Activated B cell treated with CpG ODN at 0.5 μM for 24 hours (primary cell): ENCODE measurements around the gene EML6. TPM values are rescaled to one million over a fixed set of nuclear protein-coding genes. Genes with fewer than 3 reads are reported as not detected.
"Not testable (repeated sequence)": the region's sequence is repeated elsewhere in the genome, so short reads cannot be mapped to it uniquely, and the experiment has no call there.

Source experiments
- ATAC-seq: fragments of 200-7000 bp; cut with Tn5 transposase; one replicate; pipeline ENCODE4 v1.10.0; 2021; ENCODE audit warnings: low read depth, mild to moderate bottlenecking, moderate library complexity
- CTCF ChIA-PET: fragments of 350-600 bp; sonication (Branson Sonifier 250); formaldehyde crosslinking; loops from one replicate; lab custom pipeline; 2021; ENCODE audit warnings: antibody characterized with exemption; lab: Charles Lee
- POLR2A ChIA-PET: fragments of 350-600 bp; sonication (Branson Sonifier 250); formaldehyde crosslinking; loops from one replicate; lab custom pipeline; 2021; ENCODE audit warnings: antibody characterized with exemption; lab: Charles Lee
- DNase-seq: peaks from one replicate; pipeline ENCODE4 v3.0.0; 2022
- H3K27ac Mint-ChIP-seq: one replicate; pipeline ENCODE4 v1.8.0; 2020; ENCODE audit warnings: mixed read lengths
- H3K27me3 Mint-ChIP-seq: one replicate; pipeline ENCODE4 v1.8.0; 2021; ENCODE audit warnings: mixed read lengths
- H3K36me3 Mint-ChIP-seq: one replicate; pipeline ENCODE4 v1.8.0; 2021; ENCODE audit warnings: low read depth, mixed read lengths
- H3K4me1 Mint-ChIP-seq: one replicate; pipeline ENCODE4 v1.8.0; 2021; ENCODE audit warnings: mixed read lengths
- H3K4me3 Mint-ChIP-seq: one replicate; pipeline ENCODE4 v1.8.0; 2020; ENCODE audit warnings: mild to moderate bottlenecking, mixed read lengths
- H3K9me3 Mint-ChIP-seq: one replicate; pipeline ENCODE4 v1.8.0; 2020; ENCODE audit warnings: mixed read lengths
- intact Hi-C: fragments of 100-400 bp; cut with micrococcal nuclease; formaldehyde crosslinking; loops from one replicate; pipeline ENCODE4 v1.15.1; 2024
- total RNA-seq: library from RNA; stranded (reverse); gene quantifications from 2 replicates; pipeline ENCODE4 v1.2.3, GENCODE V29; 2022
- TF ChIP-seq, protein P1 (sequence below): fragments of 200-600 bp; IDR thresholded peaks from one replicate; pipeline ENCODE4 v1.8.0; 2022; ENCODE audit warnings: antibody characterized with exemption, mild to moderate bottlenecking

EML6 gene
- total RNA-seq, 1 donor from 2014 or later = 31.5 TPM

DNA sequence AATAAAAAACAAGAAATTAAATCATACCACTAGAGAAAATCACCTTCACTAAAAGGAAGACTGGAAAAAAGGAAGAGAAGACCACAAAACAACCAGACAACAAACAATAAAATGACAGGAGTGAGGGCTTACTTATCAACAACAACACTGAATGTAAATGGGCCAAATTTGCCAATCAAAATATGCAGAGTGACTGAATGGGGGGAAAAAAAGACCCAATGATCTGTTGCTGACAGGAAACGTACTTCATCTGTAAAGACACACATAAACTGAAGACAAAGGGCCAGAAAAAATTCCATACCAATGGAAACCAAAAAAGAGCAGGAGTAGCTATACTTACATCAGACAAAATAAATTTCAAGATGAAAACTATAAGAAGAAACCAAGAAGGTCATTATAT, 25.5 kb upstream of the EML6 start:
- ATAC-seq = no peak
- Mint-ChIP-seq H3K36me3 (no peaks in the 10 kb centered on the region), H3K4me3 (no peak overlapping the region), H3K9me3 (no peaks in the 10 kb centered on the region), H3K27me3 (no peaks in the 10 kb centered on the region), H3K27ac (no peak overlapping the region), H3K4me1 (peaks cover 2% of the 10 kb centered on the region)
- POLR2A ChIA-PET = no interaction called here
- CTCF ChIA-PET = no interaction called here
- intact Hi-C loops = no loop called here
- TF ChIP-seq, protein P1, sequence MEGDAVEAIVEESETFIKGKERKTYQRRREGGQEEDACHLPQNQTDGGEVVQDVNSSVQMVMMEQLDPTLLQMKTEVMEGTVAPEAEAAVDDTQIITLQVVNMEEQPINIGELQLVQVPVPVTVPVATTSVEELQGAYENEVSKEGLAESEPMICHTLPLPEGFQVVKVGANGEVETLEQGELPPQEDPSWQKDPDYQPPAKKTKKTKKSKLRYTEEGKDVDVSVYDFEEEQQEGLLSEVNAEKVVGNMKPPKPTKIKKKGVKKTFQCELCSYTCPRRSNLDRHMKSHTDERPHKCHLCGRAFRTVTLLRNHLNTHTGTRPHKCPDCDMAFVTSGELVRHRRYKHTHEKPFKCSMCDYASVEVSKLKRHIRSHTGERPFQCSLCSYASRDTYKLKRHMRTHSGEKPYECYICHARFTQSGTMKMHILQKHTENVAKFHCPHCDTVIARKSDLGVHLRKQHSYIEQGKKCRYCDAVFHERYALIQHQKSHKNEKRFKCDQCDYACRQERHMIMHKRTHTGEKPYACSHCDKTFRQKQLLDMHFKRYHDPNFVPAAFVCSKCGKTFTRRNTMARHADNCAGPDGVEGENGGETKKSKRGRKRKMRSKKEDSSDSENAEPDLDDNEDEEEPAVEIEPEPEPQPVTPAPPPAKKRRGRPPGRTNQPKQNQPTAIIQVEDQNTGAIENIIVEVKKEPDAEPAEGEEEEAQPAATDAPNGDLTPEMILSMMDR = no peak
- DNase-seq = no peak

- ATAC-seq, H3K9me3 Mint-ChIP-seq, DNase-seq, H3K4me1 Mint-ChIP-seq, POLR2A ChIA-PET, CTCF ChIA-PET, intact Hi-C loops, H3K4me3 Mint-ChIP-seq, H3K27ac Mint-ChIP-seq, H3K27me3 Mint-ChIP-seq, H3K36me3 Mint-ChIP-seq: not testable (repeated sequence)
These were observed 24.5 kb upstream of the EML6 start for GRCh38 chr2:54698926-54699325.

DNA sequence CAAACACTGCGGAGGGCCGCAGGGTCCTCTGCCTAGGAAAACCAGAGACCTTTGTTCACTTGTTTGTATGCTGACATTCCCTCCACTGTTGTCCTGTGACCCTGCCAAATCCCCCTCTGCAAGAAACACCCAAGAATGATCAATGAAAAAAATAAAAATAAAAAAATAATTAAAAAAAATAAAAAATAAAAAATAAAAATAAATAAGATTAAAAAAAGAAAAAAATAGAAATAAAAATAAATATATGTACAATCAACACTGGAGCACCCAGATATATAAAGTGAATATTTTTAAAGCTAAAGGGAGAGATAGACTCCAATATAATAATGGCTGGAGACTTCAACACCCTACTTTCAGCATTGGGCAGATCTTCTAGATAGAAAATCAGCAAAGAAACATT, 23.8 kb upstream of the EML6 start:
- Mint-ChIP-seq H3K27ac (no peak overlapping the region), H3K9me3 (no peaks in the 10 kb centered on the region), H3K36me3 (no peaks in the 10 kb centered on the region), H3K27me3 (no peaks in the 10 kb centered on the region), H3K4me1 (peaks cover 2% of the 10 kb centered on the region), H3K4me3 (no peak overlapping the region)
- TF ChIP-seq, protein P1 = no peak
- intact Hi-C loops = loop anchor here (10.0 kb wide), 2 partner anchors 785 to 1275 kb away; no protein-coding TSS in a partner anchor
- ATAC-seq (no peak), DNase-seq (no peak)
- ChIA-PET CTCF (no interaction called here), POLR2A (no interaction called here)

DNA sequence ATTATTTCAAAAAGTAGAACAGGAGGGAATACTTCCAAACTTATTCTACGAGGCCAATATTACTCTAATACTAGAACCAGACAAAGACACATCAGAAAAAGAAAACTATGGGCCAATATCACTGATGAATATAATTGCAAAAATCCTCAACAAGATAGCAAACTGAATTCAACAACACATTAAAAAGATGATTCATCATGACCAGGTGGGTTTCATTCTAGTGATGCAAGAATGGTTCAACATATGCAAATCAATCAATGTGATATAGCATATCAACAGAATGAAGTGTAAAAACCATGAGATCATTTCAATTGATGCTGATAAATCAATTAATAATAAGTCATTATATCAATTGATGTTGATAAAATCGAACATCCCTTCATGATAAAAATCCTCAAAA, 22.4 kb upstream of the EML6 start:
- H3K27ac Mint-ChIP-seq = no peak overlapping the region
- CTCF ChIA-PET = no interaction called here

GRCh38 chr2:54704238-54704637, 19.2 kb upstream of the EML6 start:
- no peak overlapping the region for H3K27ac Mint-ChIP-seq
- no peak overlapping the region for H3K4me3 Mint-ChIP-seq
- H3K36me3 Mint-ChIP-seq = no peaks in the 10 kb centered on the region
- DNase-seq = no peak
- TF ChIP-seq, protein P1 = no peak
- H3K9me3 Mint-ChIP-seq = no peaks in the 10 kb centered on the region
- ChIA-PET POLR2A (interaction anchor here (0.6 to 1.4 kb wide), 7 partner anchors 31 to 607 kb away, joined by 3 to 5 read pairs (median 4); no protein-coding TSS in a partner anchor), CTCF (interaction anchor here (0.7 to 7.9 kb wide), 38 partner anchors 8 to 602 kb away, joined by 3 to 130 read pairs (median 4); a partner anchor contains a TSS)
- intact Hi-C loops = loop anchor here (1.0 to 10.0 kb wide), 7 partner anchors 39 to 1279 kb away; no protein-coding TSS in a partner anchor
- peaks cover 3% of the 10 kb centered on the region for H3K4me1 Mint-ChIP-seq
- no peak for ATAC-seq
- H3K27me3 Mint-ChIP-seq = peaks cover 4% of the 10 kb centered on the region

More for the DNA sequence above, 22.4 kb upstream of the EML6 start:
- no peak overlapping the region for H3K4me3 Mint-ChIP-seq
- H3K27me3 Mint-ChIP-seq = no peaks in the 10 kb centered on the region
- ATAC-seq (no peak), DNase-seq (no peak)
- no peaks in the 10 kb centered on the region for H3K9me3 Mint-ChIP-seq
- peaks cover 2% of the 10 kb centered on the region for H3K4me1 Mint-ChIP-seq
- intact Hi-C loops = loop anchor here (10.0 kb wide), 2 partner anchors 786 to 1276 kb away; no protein-coding TSS in a partner anchor
- TF ChIP-seq, protein P1 = no peak
- POLR2A ChIA-PET = no interaction called here
- no peaks in the 10 kb centered on the region for H3K36me3 Mint-ChIP-seq
